GM21447 (cell line): ENCODE data around the gene AMZ1.
"Not testable (repeated sequence)": the region's sequence is repeated elsewhere in the genome, so short reads cannot be mapped to it uniquely, and the experiment has no call there.

Experiments used
- ATAC-seq: cut with Tn5 transposase; IDR thresholded peaks from one replicate; pipeline ENCODE4 v1.9.1; 2021; ENCODE audit not compliant: unreplicated experiment

The AMZ1 gene

GRCh38 chr7:2689343-2689847, 1.4 kb downstream of the AMZ1 start:
- no peak for ATAC-seq

GRCh38 chr7:2689951-2690705, 2.1 kb downstream of the AMZ1 start:
- ATAC-seq = no peak

GRCh38 chr7:2691011-2691707, 3.2 kb downstream of the AMZ1 start:
- ATAC-seq = no peak

- ATAC-seq = not testable (repeated sequence)
Measured at GRCh38 chr7:2691932-2692439, 4.0 kb downstream of the AMZ1 start.

GRCh38 chr7:2692543-2692942, 4.5 kb downstream of the AMZ1 start:
- no peak for ATAC-seq

- ATAC-seq = not testable (repeated sequence)
Measured at GRCh38 chr7:2693420-2694121, 5.6 kb downstream of the AMZ1 start.

GRCh38 chr7:2694122-2694436, 6.1 kb downstream of the AMZ1 start:
- not testable (repeated sequence) for ATAC-seq

GRCh38 chr7:2698581-2699288, 10.7 kb downstream of the AMZ1 start:
- ATAC-seq = peak; percentile 96

GRCh38 chr7:2699289-2699620, 11.3 kb downstream of the AMZ1 start:
- no peak for ATAC-seq

- ATAC-seq = no peak
Measured at GRCh38 chr7:2700141-2700850, 12.3 kb downstream of the AMZ1 start.

GRCh38 chr7:2701424-2701823, 13.4 kb downstream of the AMZ1 start:
- no peak for ATAC-seq

- no peak for ATAC-seq
Measured at GRCh38 chr7:2701832-2702593, 14.0 kb downstream of the AMZ1 start.

- no peak for ATAC-seq
Measured at GRCh38 chr7:2702594-2702957, 14.6 kb downstream of the AMZ1 start.

- ATAC-seq = no peak
Measured at GRCh38 chr7:2705371-2706096, 17.5 kb downstream of the AMZ1 start.

GRCh38 chr7:2706685-2707126, 18.7 kb downstream of the AMZ1 start:
- ATAC-seq = no peak

- ATAC-seq = no peak
Measured at GRCh38 chr7:2707481-2707880, 19.5 kb downstream of the AMZ1 start.

GRCh38 chr7:2708041-2708440, 20.0 kb downstream of the AMZ1 start:
- ATAC-seq = no peak

GRCh38 chr7:2708547-2709310, 20.7 kb downstream of the AMZ1 start:
- ATAC-seq = no peak
